ENCODE measurements around the gene NTM. TPM values are rescaled to one million over a fixed set of nuclear protein-coding genes. Genes with fewer than 3 reads are reported as not detected.

NTM gene
- total RNA-seq, 1 experiment from 2014 or later: 16.4 TPM

GRCh38 chr11:131896978-131897615, 526.7 kb downstream of the NTM start (continued):
- TF ChIP-seq GRHL2 (CRISPR knock-in tag; IDR thresholded peaks at IDR 0.05; ENCODE audit: insufficient replicate concordance, severe bottlenecking): no peak
- TF ChIP-seq, protein P1, sequence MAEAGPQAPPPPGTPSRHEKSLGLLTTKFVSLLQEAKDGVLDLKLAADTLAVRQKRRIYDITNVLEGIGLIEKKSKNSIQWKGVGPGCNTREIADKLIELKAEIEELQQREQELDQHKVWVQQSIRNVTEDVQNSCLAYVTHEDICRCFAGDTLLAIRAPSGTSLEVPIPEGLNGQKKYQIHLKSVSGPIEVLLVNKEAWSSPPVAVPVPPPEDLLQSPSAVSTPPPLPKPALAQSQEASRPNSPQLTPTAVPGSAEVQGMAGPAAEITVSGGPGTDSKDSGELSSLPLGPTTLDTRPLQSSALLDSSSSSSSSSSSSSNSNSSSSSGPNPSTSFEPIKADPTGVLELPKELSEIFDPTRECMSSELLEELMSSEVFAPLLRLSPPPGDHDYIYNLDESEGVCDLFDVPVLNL (CRISPR knock-in tag; IDR thresholded peaks at IDR 0.05; ENCODE audit: borderline replicate concordance, low read depth): no peak
- no peak for TF ChIP-seq MLX (CRISPR knock-in tag; IDR thresholded peaks at IDR 0.05)
- no peak for TF ChIP-seq MYBL2 (CRISPR knock-in tag; IDR thresholded peaks at IDR 0.05)

DNA sequence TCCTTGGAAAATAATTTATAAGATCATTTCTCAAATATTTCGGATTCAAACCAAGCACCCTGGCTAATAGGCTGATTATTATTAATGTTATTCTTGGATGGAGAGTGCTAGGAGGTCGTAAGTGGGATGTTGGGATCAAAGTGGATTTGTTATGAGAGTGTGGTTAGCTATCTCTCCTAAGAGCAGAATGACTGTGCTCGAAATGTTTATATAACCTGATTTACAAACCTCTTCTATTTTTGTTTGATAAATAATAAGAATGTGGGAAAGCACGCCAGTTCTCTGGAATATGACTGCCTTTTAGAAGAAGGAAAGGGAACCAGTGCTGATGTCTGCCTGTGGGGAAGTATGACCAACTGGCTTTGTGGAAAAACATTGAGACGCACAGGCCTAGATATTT, 527.5 kb downstream of the NTM start:
- DNase-seq (ENCODE audit: low spot score) (no peak), ATAC-seq (no peak)
- H3K9me3 Mint-ChIP-seq: no peaks in the 10 kb centered on the region
- H3K27ac Mint-ChIP-seq: no peak overlapping the region
- POLR2A ChIA-PET: no interaction called here
- no peak overlapping the region for H3K4me3 Mint-ChIP-seq
- no peaks in the 10 kb centered on the region for H3K36me3 Mint-ChIP-seq
- CTCF ChIA-PET: no interaction called here
- TF ChIP-seq TEAD4 (CRISPR knock-in tag; IDR thresholded peaks at IDR 0.05): no peak
- no peak for TF ChIP-seq CDX4 (CRISPR knock-in tag; IDR thresholded peaks at IDR 0.05; ENCODE audit: borderline replicate concordance)
- no peak for TF ChIP-seq TEAD1 (CRISPR knock-in tag; IDR thresholded peaks at IDR 0.05)
- TF ChIP-seq IRF2 (CRISPR knock-in tag; IDR thresholded peaks at IDR 0.05; ENCODE audit: borderline replicate concordance, low read depth): no peak
- no peak for TF ChIP-seq ESRRA (CRISPR knock-in tag; IDR thresholded peaks at IDR 0.05; ENCODE audit: borderline replicate concordance)
- TF ChIP-seq NR1H2 (CRISPR knock-in tag; IDR thresholded peaks at IDR 0.05): no peak
- TF ChIP-seq ZNF219 (CRISPR knock-in tag; IDR thresholded peaks at IDR 0.05; ENCODE audit: borderline replicate concordance): no peak
- TF ChIP-seq, protein P2, sequence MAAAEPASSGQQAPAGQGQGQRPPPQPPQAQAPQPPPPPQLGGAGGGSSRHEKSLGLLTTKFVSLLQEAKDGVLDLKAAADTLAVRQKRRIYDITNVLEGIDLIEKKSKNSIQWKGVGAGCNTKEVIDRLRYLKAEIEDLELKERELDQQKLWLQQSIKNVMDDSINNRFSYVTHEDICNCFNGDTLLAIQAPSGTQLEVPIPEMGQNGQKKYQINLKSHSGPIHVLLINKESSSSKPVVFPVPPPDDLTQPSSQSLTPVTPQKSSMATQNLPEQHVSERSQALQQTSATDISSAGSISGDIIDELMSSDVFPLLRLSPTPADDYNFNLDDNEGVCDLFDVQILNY (CRISPR knock-in tag; IDR thresholded peaks at IDR 0.05): no peak
- no peak for TF ChIP-seq TP53 (CRISPR knock-in tag; IDR thresholded peaks at IDR 0.05)
- TF ChIP-seq ZNF532 (CRISPR knock-in tag; IDR thresholded peaks at IDR 0.05; ENCODE audit: borderline replicate concordance): no peak
- TF ChIP-seq ZNF281 (CRISPR knock-in tag; IDR thresholded peaks at IDR 0.05): no peak
- TF ChIP-seq ATF1 (CRISPR knock-in tag; IDR thresholded peaks at IDR 0.05): no peak
- TF ChIP-seq FOXP1 (CRISPR knock-in tag; IDR thresholded peaks at IDR 0.05; ENCODE audit: borderline replicate concordance): no peak
- TF ChIP-seq E2F1 (CRISPR knock-in tag; IDR thresholded peaks at IDR 0.05): no peak
- TF ChIP-seq SP1 (CRISPR knock-in tag; conservative IDR thresholded peaks at IDR 0.05): no peak
- no peak for TF ChIP-seq JUN (CRISPR knock-in tag; IDR thresholded peaks at IDR 0.05)
- H3K27me3 Mint-ChIP-seq (ENCODE audit: low read depth): no peaks in the 10 kb centered on the region
- peaks cover 21% of the 10 kb centered on the region for H3K4me1 Mint-ChIP-seq
